HG02642 (cell line): ENCODE results near the gene USP20.

Experiments used
- ATAC-seq: cut with Tn5 transposase; IDR thresholded peaks from one replicate; pipeline ENCODE4 v1.9.1; 2021; ENCODE audit warnings: mild to moderate bottlenecking; ENCODE audit not compliant: unreplicated experiment, poor library complexity

Gene USP20

GRCh38 chr9:129871046-129871445, 35.8 kb downstream of the USP20 start:
- no peak for ATAC-seq

- ATAC-seq = no peak
These were observed 38.4 kb downstream of the USP20 start for GRCh38 chr9:129873563-129874190.

GRCh38 chr9:129874261-129875101, 39.2 kb downstream of the USP20 start:
- ATAC-seq = no peak

- no peak for ATAC-seq
These were observed 39.9 kb downstream of the USP20 start for GRCh38 chr9:129875181-129875611.

GRCh38 chr9:129875687-129876395, 40.6 kb downstream of the USP20 start:
- no peak for ATAC-seq

- ATAC-seq = no peak
These were observed 41.6 kb downstream of the USP20 start for GRCh38 chr9:129876815-129877214.

- ATAC-seq = no peak
These were observed 43.0 kb downstream of the USP20 start for GRCh38 chr9:129878291-129878690.

- no peak for ATAC-seq
These were observed 43.9 kb downstream of the USP20 start for GRCh38 chr9:129879103-129879699.

- no peak for ATAC-seq
These were observed 44.9 kb downstream of the USP20 start for GRCh38 chr9:129879991-129880653.

GRCh38 chr9:129880654-129881546, 45.6 kb downstream of the USP20 start:
- ATAC-seq = no peak

- no peak for ATAC-seq
These were observed 46.5 kb downstream of the USP20 start for GRCh38 chr9:129881547-129882324.

GRCh38 chr9:129884220-129885017, 49.2 kb downstream of the USP20 start:
- ATAC-seq = peak; percentile 46

GRCh38 chr9:129885018-129885669, 49.9 kb downstream of the USP20 start:
- no peak for ATAC-seq

- ATAC-seq = peak; percentile 38
These were observed 50.4 kb downstream of the USP20 start for GRCh38 chr9:129885670-129886106.

GRCh38 chr9:129886226-129887174, 51.2 kb downstream of the USP20 start:
- ATAC-seq = no peak
